Measurements from ENCODE around the gene KIAA0513.

KIAA0513 gene

DNA sequence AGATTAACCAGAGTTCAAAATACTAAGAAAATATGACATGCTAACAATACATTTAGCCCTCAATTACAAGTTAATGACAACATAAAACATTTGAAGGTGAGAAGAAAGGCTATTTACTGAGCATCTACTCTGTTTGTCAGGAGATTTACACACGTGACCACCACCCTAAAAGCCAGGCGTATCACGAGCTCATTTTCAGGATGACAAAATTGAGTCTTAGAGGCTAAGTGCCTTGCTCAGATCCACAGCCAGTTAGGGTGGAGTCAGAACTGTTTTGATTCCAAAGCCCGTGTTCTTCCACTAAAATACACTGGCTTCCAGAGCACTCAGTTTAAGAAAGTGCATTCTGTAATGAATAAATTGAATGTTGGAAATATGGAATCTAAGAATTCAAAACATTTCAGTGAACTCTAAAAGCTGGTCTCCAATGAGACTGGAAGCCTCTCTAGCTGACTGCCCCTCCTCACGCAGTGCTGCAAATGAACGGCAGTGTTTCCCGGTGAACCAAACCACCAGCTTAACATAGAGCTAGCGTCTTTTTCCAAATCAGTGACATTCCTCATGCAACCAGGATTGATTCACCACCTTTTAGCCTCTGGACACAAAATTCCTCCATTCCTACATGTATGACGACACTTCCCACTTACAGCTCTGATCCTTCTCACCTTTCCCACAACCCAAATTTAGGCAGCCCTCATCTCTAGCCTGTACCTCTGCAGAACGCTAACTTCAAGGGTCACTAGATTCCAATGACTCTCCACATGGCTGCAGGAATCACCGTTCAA lies 22.1 kb upstream of the KIAA0513 start:
- DNase-seq (ENCODE audit: low read depth): no peak

GRCh38 chr16:85006639-85007038 lies 21.0 kb upstream of the KIAA0513 start:
- DNase-seq (ENCODE audit: low read depth): no peak

- no peak for DNase-seq (ENCODE audit: low read depth)
Measured at GRCh38 chr16:85007496-85008214, 19.9 kb upstream of the KIAA0513 start.

DNA sequence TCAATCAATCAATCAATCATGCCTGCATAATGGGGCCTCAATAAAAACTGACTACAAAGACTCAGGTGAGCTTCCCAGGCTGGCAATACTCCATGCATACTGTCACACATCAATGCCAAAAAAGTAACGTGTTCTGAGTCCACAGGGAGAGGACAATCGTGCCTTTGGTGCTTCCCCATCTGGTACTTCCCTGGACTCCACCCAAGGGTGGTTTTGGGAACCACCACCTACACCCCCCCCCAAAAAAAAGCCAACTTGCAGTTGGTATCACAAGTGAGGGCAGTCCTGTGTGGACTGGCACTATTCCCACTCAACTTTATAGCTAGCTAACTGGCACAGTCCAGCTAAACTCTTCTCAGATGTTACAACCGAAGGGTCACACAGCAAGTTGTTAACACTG lies 19.3 kb upstream of the KIAA0513 start:
- DNase-seq (ENCODE audit: low read depth): no peak

DNA sequence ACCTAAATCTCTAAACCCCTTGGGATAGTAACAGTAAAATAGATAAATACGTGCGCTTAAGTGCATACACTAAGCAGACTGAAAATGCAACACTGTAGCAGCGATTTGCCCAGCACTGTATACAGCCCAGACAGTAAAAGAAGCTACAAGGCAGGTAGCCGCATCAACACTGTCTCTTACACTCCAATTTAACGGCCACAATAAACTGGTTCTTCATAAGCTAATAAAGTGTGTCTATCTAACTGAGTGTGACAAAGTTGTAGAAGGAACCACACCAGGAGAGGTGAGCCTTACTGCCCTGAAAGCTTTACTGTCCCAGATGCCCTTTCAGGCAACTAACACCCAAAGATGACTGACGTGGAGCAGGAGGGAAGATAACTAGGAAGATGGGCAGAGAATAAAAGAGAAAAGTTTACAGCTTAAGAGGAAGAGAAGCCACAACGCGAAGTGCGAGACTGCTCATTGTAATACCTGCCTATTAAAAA lies 17.1 kb upstream of the KIAA0513 start:
- no peak for DNase-seq (ENCODE audit: low read depth)

DNA sequence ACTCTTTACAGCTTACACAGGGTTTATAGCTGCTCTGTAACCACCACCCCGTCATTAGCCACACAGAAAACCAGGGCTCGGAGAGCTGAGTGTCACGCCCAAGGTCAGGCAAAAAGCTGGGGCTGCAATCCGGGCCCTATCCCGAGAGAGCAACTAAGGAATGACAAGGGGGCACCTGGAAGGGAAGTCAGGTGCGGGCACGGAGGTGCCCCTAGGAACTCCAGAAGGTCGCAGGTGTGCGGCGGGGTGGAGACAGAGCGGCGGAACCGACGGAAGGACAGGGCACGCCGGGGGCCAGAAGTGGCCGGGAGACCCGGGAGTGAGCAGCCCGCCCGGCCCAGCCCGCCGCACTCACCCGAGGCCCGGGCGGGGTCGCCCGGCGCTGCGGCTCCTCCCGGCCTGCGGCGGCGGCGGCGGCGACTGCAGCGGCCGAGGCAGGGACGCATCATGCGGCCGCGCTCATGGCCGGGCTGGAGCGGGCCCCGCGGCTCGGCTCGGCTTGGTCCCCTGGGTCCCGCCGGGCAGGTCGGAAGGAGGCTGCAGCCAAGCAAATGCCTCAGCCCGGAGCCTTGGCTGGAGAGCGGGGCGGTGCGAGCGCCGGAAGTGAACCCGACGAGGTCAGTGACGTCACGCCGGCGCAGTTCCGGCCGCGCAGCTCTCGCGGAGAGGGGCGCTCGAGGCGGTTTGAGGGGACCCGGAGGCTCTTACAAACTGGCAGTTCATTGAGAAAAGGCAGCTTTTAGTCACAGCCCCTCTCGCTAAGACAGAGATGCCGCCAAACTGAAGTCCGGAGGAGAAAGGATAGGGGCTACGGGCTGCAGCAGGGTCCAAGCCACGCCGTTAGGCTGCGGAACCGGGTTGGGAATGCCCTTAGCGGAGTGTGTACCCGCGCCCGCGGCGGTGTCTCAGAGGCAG lies 16.4 kb upstream of the KIAA0513 start, which contains the start of gene ZDHHC7:
TSS of gene ZDHHC7 (minus strand) at position 605 of the 915 bp plus-strand sequence. CDS start 20,917 bp downstream, outside the sequence.
- peak; percentile 82 for DNase-seq (ENCODE audit: low read depth)

DNA sequence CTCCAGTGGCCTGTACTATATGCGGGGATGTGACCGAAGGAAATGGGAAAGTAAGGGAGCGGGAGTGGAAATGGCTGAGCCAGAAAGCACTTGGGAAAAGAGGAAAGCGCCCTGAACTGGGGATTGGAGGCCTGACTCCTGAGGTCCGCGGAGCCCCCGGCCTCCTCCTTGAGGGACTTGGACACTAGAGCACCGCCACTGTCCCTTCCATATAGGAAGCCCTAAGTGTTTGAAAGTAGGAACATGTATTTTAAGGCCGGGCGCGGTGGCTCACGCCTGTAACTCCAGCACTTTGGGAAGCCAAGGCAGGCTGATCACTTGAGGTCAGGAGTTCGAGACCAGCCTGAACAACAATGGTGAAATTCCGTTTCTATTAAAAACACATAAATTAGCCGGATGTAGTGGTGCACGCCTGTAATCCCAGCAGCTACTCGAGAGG lies 15.7 kb upstream of the KIAA0513 start:
- DNase-seq (ENCODE audit: low read depth): no peak

DNA sequence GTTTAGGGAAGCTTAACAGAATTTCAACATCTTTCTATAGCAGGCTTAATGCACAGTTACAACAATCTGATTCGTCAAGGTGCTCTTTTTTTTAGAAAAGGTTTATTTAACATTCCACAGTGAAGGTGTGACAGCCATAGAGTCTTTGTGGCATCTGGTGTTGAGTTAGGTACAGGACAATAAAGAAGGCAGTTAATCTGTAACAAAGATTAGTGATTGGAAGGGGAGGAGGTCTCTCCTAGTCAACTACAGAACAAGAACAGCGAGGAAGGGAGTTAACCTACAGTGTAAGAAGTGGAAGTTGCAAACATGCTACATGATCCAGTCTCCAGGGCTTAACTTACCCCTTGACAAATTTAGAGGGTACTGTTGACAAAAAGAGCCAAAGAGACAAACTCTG lies 13.3 kb upstream of the KIAA0513 start:
- no peak for DNase-seq (ENCODE audit: low read depth)

- DNase-seq (ENCODE audit: low read depth): no peak
Measured at GRCh38 chr16:85015481-85016187, 12.0 kb upstream of the KIAA0513 start.

- DNase-seq (ENCODE audit: low read depth): no peak
Measured at GRCh38 chr16:85017151-85017550, 10.4 kb upstream of the KIAA0513 start.

GRCh38 chr16:85017633-85018032 lies 10.0 kb upstream of the KIAA0513 start:
- DNase-seq (ENCODE audit: low read depth): no peak

- DNase-seq (ENCODE audit: low read depth): no peak
Measured at GRCh38 chr16:85018529-85019236, 8.9 kb upstream of the KIAA0513 start.

GRCh38 chr16:85019659-85020245 lies 7.8 kb upstream of the KIAA0513 start:
- no peak for DNase-seq (ENCODE audit: low read depth)

- no peak for DNase-seq (ENCODE audit: low read depth)
Measured at GRCh38 chr16:85025781-85026653, 1.6 kb upstream of the KIAA0513 start.

GRCh38 chr16:85026703-85027102 lies 892 bp upstream of the KIAA0513 start:
- DNase-seq (ENCODE audit: low read depth): no peak

GRCh38 chr16:85027958-85028684 lies 526 bp downstream of the KIAA0513 start:
- DNase-seq (ENCODE audit: low read depth): no peak

GRCh38 chr16:85028685-85029407 lies 1.3 kb downstream of the KIAA0513 start:
- DNase-seq (ENCODE audit: low read depth): peak; percentile 72

DNA sequence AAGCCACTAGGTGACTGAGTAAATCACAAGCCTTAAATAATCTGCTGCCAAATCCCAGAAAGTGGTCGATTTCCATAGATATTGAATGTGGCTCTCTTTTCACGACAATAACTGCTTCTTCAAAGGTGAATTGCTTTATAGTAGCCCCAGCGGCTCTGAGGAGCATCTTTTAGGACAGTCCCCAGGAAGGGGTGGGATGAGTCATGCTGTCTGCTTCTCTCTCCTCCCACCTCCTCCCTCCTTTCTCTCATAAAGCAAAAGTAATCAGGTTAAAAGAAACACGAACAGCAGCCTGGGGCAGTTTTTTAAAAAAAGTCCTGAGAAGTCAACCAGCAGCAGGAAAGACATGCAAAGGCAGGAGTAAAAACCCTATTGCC lies 1.8 kb downstream of the KIAA0513 start:
- peak; percentile 58 for DNase-seq (ENCODE audit: low read depth)

All from stimulated activated CD4-positive, alpha-beta T cell treated with anti-CD3 and anti-CD28 coated beads, Interleukin-2, amount 100 ng/mL, for 4 hours (primary cell).